ENCODE results near the gene C5AR2.
"Not testable (repeated sequence)": the region's sequence is repeated elsewhere in the genome, so short reads cannot be mapped to it uniquely, and the experiment has no call there.

C5AR2 gene

DNA sequence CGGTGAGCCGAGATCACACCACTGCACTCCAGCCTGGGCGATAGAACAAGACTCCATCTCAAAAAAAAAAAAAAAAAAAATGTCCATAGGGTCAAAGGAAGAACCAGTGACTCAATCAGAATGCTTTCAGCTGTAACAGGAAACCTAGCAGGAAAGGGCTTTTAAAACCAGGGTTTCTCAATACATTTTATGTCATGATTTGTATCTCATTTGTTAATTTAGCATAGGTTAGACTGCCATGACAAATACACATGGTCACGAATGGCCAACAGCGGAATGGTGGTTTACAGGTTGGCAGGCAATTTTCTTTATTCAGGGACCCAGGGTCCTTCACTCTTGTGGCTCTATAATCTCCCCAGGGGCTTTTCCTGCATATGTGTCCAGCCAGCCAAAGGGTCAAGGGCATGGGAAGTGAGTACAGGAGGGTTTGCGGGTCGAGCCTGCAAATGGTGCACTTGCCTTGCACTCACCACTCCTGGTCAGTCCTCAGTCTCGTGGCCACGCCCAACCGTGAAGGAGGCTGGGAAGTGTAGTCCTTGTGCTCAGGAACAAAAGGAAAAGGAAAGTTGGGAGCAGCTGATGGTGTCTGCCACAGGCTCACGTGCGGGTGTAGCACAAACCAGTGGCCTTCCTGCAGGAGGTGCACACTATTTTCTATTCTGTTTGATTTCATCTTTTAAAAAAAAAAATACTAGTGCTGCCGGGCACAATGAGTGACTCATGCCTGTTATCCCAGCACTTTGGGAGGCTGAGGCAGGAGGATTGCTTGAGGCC, 32.0 kb downstream of the C5AR2 start:
- peak; percentile 90 for DNase-seq (ENCODE audit: low read depth)

DNA sequence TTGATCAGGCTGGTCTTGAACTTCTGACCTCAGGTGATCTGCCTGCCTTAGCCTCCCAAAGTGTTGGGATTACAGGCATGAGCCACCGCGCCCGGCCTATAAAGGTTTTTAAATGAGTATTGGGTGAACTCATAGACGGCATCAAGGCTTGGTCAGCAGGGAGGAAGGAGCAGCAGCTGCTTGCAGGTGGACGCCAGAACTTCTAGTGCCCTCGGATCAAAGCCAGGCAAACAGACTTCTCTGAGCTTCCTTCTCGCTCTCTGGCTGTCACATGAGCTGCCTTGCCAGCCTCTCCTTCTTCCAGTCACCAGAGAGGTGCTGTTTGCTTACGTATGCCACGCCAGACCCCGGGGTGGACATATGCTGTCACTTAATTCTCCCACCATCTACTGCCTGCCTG, 33.5 kb downstream of the C5AR2 start:
- DNase-seq (ENCODE audit: low read depth) = not testable (repeated sequence)

DNA sequence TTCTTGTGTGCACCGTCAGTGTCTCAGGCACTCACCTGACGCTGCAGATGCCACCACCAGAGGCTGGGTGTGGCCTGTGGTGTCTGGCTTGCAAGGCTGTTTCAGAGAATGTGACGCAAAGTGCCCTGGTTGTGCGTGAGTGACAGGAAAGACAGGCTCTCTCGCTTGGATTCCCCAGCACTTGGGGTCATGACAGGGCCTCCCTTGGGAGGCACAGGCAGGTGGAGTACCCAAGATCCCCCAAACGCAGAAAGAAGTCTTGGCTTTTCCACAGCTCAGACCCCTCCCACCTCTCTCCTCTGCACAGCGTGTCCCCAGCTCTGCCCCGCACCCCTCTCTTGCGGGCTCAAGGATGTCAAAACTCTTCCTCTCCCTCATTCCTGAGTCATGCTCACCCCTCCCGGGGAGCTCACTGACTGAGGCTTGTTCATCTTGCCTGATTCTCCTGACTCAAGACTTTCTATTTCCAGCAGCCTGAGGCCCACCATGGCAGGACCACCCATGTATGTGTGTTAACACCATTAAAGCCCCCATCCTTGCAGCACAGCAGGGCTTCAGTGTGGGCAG, 38.2 kb downstream of the C5AR2 start:
- peak; percentile 90 for DNase-seq (ENCODE audit: low read depth)

DNA sequence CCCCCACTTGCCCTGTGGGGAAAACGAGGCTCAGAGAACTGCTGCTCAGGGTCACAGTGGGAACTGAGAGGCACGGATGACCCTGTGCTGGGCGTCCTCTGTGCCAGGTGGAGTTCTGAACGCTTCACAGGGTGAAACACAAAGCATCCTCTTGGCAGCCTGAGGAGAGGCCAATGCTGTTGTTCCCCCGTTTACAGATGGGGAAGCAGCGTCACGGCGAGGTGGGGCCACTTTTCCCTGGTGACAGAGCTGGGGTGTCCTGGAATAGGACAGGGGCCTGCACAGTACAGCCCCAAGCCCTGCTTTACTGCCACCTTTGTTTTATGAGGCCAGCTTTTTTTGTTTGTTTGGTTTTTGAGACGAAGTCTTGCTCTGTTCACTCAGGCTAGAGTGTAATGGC, 39.3 kb downstream of the C5AR2 start:
- DNase-seq (ENCODE audit: low read depth) = no peak

GRCh38 chr19:47372603-47373002, 40.6 kb downstream of the C5AR2 start:
- no peak for DNase-seq (ENCODE audit: low read depth)

DNA sequence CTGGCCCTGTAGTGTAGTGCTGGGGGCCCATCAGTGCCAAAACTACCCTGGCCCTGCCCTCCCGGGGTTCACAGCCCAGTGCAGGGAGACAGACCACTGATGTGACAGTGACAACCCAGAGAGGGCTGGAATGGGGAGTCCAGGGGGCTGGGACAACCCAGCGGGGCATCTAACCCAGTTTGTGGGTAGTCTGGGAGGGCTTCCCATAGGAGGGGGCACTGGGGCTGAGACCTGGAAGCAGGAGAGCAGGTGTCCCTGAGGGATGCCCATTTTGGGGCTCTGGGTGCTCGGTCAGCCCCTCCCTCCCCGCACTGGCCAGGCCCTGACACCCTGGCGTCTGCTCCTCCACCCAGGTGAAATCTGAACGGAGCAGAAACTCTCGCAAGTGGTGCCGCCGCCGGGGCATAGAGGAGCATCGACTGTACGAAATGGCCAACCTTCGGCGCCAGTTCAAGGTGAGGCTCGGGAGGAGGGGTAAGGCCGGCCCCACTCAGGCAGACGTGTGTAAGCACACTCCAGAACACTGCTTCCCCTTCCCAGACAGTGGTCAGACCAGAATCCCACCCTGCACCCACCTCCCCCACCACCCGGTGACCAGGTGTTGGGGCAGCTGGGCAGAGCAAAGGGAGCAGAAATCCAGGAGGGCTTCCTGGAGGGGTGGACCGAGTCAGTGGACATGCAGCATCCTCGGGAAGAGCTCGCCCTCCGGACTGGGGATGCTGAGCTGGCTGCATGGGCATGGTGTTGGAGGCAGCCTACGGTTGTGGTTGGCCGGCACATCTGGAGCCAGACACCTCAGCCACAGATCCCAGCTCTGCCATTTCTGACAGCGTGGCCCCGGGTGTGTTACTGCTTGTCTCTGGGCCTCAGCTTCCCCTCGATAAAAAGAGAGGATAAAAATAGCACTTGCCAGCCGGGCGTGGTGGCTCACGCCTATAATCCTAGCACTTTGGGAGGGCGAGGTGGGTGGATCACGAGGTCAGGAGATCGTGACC, 41.6 kb downstream of the C5AR2 start:
- no peak for DNase-seq (ENCODE audit: low read depth)

DNA sequence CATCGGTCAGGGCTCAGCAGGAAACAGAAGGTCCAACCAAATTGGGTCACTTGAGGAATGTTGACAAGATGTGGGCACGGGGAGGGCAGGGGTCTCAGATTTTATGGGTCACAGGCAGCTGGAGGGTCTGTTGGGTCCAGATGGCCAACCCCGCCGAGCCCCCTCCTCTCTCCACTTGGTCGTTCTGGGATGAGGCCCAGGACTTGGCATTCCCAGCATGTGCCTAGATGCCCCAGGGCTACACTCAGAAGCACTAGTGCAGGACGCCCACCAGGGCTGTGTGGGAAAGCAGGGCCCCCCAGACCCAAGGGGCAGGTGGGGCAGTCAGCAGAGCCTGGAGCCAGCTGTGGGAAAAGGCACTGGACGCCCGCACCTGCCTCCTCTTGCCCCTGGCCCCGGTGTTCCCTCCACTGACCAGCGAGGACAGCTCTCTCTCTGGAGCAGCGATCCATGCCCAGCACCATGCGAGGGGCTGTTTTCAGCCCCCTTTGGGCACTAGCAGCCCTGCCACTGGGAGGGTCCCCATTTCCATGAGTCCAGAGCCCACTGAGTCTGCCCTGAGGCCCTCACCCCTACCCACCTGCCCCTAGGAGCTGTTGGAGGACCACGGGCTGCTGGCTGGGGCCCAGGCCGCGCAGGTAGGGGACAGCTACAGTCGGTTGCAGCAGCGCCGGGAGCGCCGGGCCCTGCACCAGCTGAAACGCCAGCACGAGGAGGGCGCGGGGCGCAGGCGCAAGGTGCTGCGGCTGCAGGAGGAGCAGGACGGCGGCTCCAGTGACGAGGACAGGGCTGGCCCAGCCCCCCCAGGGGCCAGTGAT, 43.1 kb downstream of the C5AR2 start:
- DNase-seq (ENCODE audit: low read depth) = no peak

DNA sequence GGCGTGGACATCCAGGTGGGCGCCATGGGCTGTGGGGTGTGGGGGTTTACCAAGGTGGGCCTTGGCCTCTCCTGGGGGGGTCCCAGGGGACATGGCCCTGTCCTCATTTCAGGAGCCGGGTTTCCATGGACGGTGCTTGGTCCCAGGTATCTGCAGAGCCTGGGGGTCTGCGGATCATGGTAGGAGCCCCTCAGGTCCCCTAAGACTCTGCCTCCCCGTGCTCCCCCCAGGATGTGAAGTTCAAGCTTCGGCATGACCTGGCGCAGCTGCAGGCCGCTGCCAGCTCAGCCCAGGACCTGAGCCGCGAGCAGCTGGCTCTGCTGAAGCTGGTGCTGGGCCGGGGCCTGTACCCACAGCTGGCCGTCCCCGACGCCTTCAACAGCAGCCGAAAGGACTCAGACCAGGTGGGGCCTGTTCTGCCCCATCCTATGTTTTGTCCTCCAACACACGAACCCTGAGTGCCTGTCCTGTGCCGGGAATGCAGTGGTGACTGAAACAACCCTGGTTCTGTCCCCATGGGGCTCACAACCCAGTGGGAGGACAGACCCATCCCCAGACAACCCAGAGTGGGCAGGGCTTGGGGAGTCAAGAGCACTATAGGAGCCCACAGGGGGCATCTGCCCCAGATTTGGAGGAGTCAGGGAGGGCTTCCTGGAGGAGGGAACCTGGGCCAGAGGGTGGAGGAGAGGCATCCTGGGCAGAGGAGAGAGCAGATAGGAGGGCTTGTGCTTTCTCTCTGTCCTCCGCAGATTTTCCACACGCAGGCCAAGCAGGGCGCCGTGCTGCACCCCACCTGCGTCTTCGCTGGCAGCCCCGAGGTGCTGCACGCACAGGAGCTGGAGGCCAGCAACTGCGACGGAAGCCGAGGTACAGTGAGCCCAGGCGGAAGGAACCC, 44.0 kb downstream of the C5AR2 start:
- no peak for DNase-seq (ENCODE audit: low read depth)

DNA sequence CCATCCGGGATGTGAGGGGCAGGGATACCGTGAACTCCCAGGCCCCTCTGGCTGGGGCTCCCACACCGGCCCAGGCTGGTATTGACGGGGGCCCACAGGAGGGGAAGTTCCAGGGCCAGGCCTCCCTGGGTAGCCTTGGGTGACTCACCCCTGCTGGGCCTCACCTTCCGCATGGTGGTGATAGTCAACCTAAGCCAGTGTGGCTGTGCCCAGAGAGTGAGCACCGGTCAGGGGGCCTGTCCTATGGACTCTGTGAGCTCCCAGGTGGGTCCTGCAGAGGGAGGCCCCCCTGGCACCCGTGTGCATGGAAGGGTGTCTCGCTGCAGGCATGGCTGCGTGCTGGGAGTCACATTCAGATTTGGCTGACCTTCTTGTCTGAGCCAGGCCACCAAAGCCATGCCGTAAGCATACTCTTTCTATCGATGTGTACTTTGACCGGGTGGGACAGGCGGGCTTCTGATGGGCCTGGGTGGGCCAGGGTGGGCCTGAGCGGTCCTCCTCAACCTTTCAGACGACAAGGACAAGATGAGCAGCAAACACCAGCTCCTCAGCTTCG, 44.7 kb downstream of the C5AR2 start:
- peak; percentile 28 for DNase-seq (ENCODE audit: low read depth)

DNA sequence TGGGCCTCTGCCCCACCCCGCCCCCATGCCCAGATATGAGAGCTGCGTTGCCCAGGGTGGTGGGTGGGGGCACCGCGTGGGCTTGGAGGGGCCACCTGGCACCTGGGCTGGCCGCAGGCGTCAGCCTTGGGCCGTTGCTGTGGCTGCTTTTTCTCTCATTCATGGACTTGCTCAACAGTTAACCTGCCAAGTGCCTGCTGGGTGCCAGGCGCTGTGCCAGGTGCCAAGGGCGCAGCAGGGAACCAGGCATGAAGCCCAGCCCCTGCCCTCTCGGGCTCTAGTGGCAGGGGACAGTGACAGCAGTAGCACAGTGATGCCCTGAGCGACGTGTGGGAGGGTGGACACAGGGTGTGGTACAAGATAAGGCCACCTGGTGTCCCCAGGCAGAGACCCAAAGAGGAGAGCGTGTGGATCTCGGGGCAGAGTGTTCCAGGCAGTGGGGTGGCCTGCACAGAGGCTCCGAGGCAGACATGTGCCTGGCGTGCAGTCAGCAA, 45.3 kb downstream of the C5AR2 start:
- DNase-seq (ENCODE audit: low read depth) = no peak

GRCh38 chr19:47377801-47378200, 45.8 kb downstream of the C5AR2 start:
- DNase-seq (ENCODE audit: low read depth) = no peak

DNA sequence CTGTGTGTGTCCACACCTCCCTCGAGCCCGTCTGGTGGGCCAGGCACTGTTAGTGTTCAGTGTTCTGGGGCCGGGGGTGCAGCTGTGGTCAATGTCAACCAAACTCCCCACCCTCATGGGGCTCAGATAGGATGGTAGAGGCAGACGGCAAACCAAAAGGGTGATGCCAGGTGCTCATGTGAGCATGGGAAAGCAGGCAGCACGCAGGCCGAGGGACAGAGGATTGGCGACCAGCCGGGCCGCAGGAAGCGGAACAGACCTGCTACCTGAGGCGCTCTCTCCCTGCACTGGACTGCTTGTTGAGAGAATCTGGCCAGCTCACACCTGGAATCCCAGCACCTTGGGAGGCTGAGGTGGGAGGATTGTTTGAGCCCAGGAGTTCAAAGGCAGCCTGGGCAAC, 46.3 kb downstream of the C5AR2 start:
- DNase-seq (ENCODE audit: low read depth) = no peak

GRCh38 chr19:47379381-47379938, 47.5 kb downstream of the C5AR2 start:
- no peak for DNase-seq (ENCODE audit: low read depth)

GRCh38 chr19:47380559-47380958, 48.6 kb downstream of the C5AR2 start:
- no peak for DNase-seq (ENCODE audit: low read depth)

DNA sequence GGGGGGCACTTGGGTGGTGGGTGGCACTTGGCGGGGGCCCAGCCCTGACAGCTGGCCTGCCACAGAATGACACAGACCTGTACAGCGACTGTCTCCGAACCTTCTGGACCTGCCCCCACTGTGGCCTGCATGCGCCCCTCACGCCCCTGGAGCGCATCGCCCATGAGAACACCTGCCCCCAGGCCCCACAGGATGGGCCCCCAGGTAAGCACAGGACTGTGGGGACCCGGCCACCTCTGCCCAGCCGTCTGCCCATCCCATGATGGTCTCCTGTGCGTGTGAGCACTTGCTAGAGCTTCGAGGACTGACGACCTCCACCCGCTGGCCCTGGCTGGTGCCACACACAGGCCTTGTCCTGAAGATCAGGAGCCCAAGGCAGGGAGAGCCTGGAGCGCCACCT, 49.1 kb downstream of the C5AR2 start:
- DNase-seq (ENCODE audit: low read depth) = no peak

DNA sequence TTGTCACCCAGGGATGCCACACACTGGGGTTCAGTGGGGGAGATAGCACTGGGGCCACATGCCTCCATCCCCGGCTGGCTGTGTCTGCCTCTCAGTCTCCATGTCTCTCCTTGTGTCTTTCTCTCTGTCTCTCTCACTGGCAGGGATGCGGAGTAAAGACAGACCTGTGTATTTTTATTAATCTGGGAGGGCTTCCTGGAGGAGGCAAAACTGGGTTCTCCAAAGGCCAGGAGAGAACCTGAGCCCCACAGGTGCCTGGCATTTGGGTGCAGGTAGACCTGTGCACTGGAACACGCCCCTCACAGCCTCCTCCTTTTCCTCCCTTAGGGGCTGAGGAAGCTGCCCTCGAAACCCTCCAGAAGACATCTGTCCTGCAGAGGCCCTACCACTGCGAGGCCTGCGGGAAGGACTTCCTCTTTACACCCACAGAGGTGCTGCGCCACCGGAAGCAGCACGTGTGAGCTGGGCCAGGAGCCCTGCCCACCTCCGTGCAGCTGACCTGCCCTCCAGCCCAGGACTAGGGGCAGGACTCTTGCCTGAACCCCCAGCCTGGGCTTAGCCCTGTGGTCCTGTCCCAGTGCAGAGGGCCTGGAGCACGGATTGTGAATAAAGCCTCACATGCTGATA, 49.8 kb downstream of the C5AR2 start:
- no peak for DNase-seq (ENCODE audit: low read depth)

GRCh38 chr19:47383890-47384289, 51.9 kb downstream of the C5AR2 start:
- not testable (repeated sequence) for DNase-seq (ENCODE audit: low read depth)

DNA sequence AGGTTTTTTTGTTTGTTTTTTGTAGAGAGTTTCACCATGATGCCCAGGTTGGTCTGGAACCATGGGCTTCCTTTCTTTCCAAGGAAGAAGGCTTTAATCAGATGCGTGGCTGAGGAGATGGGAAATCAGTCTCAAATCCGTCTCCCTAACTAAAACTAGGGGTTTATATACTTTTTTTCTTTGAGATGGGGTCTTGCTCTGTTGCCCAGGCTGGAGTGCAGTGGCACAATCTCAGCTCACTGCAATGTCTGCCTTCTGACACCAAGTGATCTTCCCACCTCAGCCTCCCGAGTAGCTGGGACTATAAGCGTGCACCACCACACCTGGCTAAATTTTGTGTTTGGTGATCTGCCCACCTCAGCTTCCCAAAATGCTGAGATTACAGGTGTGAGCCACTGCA, 52.6 kb downstream of the C5AR2 start:
- not testable (repeated sequence) for DNase-seq (ENCODE audit: low read depth)

DNA sequence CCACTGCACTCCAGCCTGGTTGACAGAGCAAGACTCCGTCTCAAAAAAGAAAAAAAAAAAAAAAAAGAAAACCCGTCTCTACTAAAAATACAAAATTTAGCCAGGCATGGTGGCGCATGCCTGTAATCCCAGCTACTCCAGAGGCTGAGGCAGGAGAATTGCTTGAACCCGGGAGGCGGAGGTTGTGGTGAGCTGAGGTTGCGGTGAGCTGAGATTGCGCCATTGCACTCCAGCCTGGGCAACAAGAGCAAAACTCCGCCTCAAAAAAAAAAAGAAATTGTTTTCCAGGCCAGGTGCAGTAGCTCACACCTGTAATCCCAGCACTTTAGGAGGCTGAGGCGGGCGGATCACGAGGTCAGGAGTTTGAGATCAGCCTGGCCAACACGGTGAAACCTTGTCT, 54.6 kb downstream of the C5AR2 start:
- DNase-seq (ENCODE audit: low read depth) = not testable (repeated sequence)

All from iris pigment epithelial cell (primary cell).